GM19395 (cell line): ENCODE results near the gene MRO.

Source experiments
- ATAC-seq: cut with Tn5 transposase; IDR thresholded peaks from one replicate; pipeline ENCODE4 v1.9.1; 2021; ENCODE audit warnings: mild to moderate bottlenecking, moderate library complexity; ENCODE audit not compliant: unreplicated experiment

MRO gene

DNA sequence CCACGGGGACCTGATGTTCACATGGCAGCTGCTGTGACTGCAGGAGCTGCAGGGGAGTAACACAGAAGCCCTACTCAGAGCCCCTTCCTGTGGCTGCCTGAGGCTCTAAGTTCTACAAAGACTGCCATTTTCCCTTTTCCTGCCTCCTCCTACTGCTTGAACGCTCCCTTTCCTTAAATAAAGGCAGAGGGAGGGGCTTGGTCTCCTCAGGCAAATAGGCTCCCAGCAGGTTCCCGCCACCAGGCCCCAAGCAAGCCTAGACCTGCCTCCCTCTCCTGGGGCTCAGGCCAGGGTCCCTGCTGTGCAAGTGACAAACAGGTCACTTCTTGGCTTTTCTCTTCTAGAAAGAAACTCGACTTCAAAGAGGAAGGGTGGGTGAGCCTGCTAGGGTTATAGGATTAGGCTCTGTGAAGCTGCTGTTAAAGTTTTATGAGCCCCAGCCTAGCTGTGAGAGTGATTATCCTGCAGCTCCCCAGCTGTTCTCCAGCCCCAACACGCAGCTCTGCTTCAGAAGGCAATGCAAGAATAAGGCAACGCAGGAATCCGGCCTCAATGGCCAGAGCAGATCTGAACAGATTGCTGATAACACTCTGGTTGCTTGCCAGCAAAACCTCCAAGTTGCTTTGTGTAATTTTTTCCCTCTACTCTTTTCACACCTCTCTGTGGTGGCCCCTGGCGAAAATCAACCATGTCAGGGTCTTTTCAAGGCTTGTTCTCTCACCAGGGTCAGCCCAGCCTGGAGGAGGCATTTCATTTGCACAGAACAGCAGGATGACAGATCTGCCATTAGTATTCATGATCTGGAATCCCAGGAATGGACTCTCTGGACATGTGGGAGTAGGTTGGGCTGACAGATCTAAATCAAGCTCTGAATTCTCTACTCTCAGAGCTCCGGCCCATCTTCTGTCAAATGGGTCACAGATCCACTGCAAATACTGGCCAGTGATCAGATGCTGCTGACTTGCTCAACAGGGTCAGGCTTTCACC lies 71.3 kb downstream of the MRO start:
- ATAC-seq: no peak

DNA sequence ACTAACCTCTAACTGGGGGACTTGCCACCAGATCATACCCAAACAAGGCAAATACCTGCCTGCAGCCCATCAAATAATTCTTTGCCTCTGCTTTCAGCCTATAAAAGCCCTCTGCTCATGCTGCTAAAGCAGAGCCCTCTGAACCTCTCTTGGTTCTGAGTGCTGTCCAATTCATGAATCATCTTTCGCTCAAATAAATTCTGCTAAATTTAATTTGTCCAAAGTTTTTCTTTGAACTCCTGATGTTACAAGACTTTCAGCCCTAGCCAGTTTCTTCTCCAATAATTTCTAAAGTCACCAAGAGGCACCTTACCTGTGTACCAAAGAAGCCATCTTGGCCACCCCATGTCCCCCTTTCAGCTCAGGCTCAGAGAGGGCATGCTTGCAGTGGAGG lies 72.0 kb downstream of the MRO start:
- no peak for ATAC-seq

DNA sequence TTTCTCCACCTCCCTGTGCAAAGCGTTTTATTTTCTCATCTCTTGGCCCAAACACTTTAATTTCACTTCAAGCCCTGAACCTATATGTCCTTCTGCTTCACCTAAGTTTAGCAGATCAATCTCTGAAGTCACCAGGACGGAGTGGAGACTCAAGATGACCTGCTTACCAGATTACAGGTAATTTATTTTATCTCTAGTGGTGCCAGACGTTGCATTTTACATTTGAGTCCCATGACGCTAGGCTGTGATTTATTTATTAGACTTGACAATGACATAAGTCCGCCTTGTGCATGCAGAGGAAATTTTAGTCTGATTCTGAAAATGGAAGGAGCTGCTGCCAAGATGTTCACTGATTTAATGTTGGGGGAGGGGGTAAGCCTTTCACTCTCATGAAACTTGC lies 73.9 kb downstream of the MRO start:
- ATAC-seq: no peak
